IMR-90 (cell line): Measurements from ENCODE around the gene CCL19. TPM values are rescaled to one million over a fixed set of nuclear protein-coding genes. Genes with fewer than 3 reads are reported as not detected.

Source experiments
- ATAC-seq: fragments of 200-7000 bp; cut with Tn5 transposase; 2 replicates; pipeline ENCODE4 v1.9.1; 2020; ENCODE audit warnings: low read depth, mild to moderate bottlenecking, moderate library complexity
- BruUV-seq: library from RNA; stranded (reverse); fragments of 400-500 nt; replicated peaks from 2 replicates; lab custom pipeline; 2021; lab: Mats Ljungman, UMichigan
- CTCF ChIA-PET: fragments of 300-600 bp; formaldehyde crosslinking; extraction: SDS; loops from one replicate; lab custom pipeline; 2021; ENCODE audit warnings: antibody characterized with exemption; lab: Yijun Ruan, JAX
- POLR2A ChIA-PET: fragments of 300-600 bp; sonication (Branson Sonifier 250); formaldehyde crosslinking; loops from one replicate; lab custom pipeline; 2022; ENCODE audit warnings: antibody characterized with exemption; ENCODE audit not compliant: unreplicated experiment; lab: Charles Lee
- DNase-seq: peaks from one replicate; pipeline ENCODE4 v3.0.0; 2013
- H2AFZ ChIP-seq: replicated peaks from 2 replicates; pipeline ENCODE3; 2013; ENCODE audit warnings: low read length, mild to moderate bottlenecking; ENCODE audit not compliant: poor library complexity
- H2AK5ac ChIP-seq: 2 replicates; pipeline ENCODE4 v1.6.1; 2013; ENCODE audit warnings: low read depth, low read length, inconsistent platforms
- H2AK9ac ChIP-seq: replicated peaks from 2 replicates; pipeline ENCODE3; 2013; ENCODE audit warnings: mild to moderate bottlenecking, low read depth, low read length, moderate library complexity; ENCODE audit not compliant: poor library complexity
- H2BK120ac ChIP-seq: 2 replicates; pipeline ENCODE4 v1.6.1; 2013; ENCODE audit warnings: low read depth, low read length, inconsistent platforms
- H2BK15ac ChIP-seq: 3 replicates; pipeline ENCODE4 v1.6.1; 2013; ENCODE audit warnings: low read depth, low read length, inconsistent platforms
- H2BK20ac ChIP-seq: 2 replicates; pipeline ENCODE4 v1.6.1; 2013; ENCODE audit warnings: low read depth, mild to moderate bottlenecking, inconsistent platforms, low read length, moderate library complexity
- H2BK5ac ChIP-seq: 2 replicates; pipeline ENCODE4 v1.6.1; 2013; ENCODE audit warnings: mild to moderate bottlenecking, low read depth, low read length, inconsistent platforms; ENCODE audit not compliant: poor library complexity, severe bottlenecking
- H3K14ac ChIP-seq: replicated peaks from 2 replicates; pipeline ENCODE4 v1.6.1; 2013; ENCODE audit warnings: low read depth, low read length, inconsistent platforms
- H3K18ac ChIP-seq: 2 replicates; pipeline ENCODE4 v1.6.1; 2013; ENCODE audit warnings: low read depth, low read length, control low read depth
- H3K23ac ChIP-seq: 2 replicates; pipeline ENCODE4 v1.6.1; 2013; ENCODE audit warnings: low read depth, low read length, inconsistent platforms
- H3K27ac ChIP-seq: 2 replicates; pipeline ENCODE4 v1.5.1; 2013; ENCODE audit warnings: mild to moderate bottlenecking, control low read depth, low read length; ENCODE audit not compliant: insufficient read depth
- H3K27me3 ChIP-seq: 2 replicates; pipeline ENCODE4 v1.6.1; 2013; ENCODE audit warnings: low read length; ENCODE audit not compliant: control insufficient read depth, insufficient read depth
- H3K36me3 ChIP-seq: 2 replicates; pipeline ENCODE4 v1.6.1; 2013; ENCODE audit warnings: low read length, mixed read lengths; ENCODE audit not compliant: control insufficient read depth, insufficient read depth
- H3K4ac ChIP-seq: 2 replicates; pipeline ENCODE4 v1.6.1; 2013; ENCODE audit warnings: low read depth, low read length, inconsistent platforms
- H3K4me1 ChIP-seq: 2 replicates; pipeline ENCODE4 v1.6.1; 2013; ENCODE audit warnings: low read length, mixed read lengths; ENCODE audit not compliant: control insufficient read depth, insufficient read depth
- H3K4me2 ChIP-seq: 2 replicates; pipeline ENCODE4 v1.6.1; 2013; ENCODE audit warnings: low read depth, mild to moderate bottlenecking, control low read depth, low read length, moderate library complexity
- H3K4me3 ChIP-seq: 2 replicates; pipeline ENCODE4 v1.5.1; 2013; ENCODE audit warnings: low read depth, mild to moderate bottlenecking, control low read depth, low read length, moderate library complexity; ENCODE audit not compliant: insufficient read depth
- H3K56ac ChIP-seq: 2 replicates; pipeline ENCODE4 v1.6.1; 2013; ENCODE audit warnings: low read length, inconsistent platforms; ENCODE audit not compliant: insufficient read depth; ENCODE audit errors: extremely low read depth
- H3K79me1 ChIP-seq, 2 experiments: 2 replicates each; pipeline ENCODE4 v1.6.1; 2013; ENCODE audit warnings: low read length in 2 of 2, inconsistent platforms in 1 of 2, low read depth in 1 of 2
- H3K9ac ChIP-seq: 2 replicates; pipeline ENCODE4 v1.6.1; 2013; ENCODE audit warnings: low read depth, low read length, control low read depth
- H3K9me1 ChIP-seq: 2 replicates; pipeline ENCODE4 v1.6.1; 2013; ENCODE audit warnings: low read length, inconsistent platforms; ENCODE audit not compliant: insufficient read depth
- H3K9me3 ChIP-seq: 2 replicates; pipeline ENCODE4 v1.6.1; 2013; ENCODE audit warnings: low read length; ENCODE audit not compliant: control insufficient read depth, insufficient read depth
- H4K20me1 ChIP-seq: 2 replicates; pipeline ENCODE4 v1.6.1; 2013; ENCODE audit warnings: low read length, inconsistent platforms; ENCODE audit not compliant: insufficient read depth
- H4K5ac ChIP-seq: 2 replicates; pipeline ENCODE4 v1.6.1; 2013; ENCODE audit warnings: mild to moderate bottlenecking, low read depth, low read length, control low read depth
- H4K8ac ChIP-seq, 2 experiments: 2 replicates each; pipeline ENCODE4 v1.6.1; 2013; ENCODE audit warnings: low read depth in 2 of 2, low read length in 2 of 2, control low read depth in 1 of 2, inconsistent platforms in 1 of 2
- H4K91ac ChIP-seq: 2 replicates; pipeline ENCODE4 v1.6.1; 2013; ENCODE audit warnings: low read depth, low read length, inconsistent platforms; ENCODE audit not compliant: insufficient read depth
- CEBPB ChIP-seq: IDR thresholded peaks from 2 replicates; pipeline ENCODE4 v1.6.1; 2012; ENCODE audit warnings: low read depth, low read length, improper control_type of control experiment
- CHD1 ChIP-seq: IDR thresholded peaks from 2 replicates; pipeline ENCODE4 v1.6.1; 2012; ENCODE audit warnings: low read depth, low read length, improper control_type of control experiment
- FOS ChIP-seq: fragments of 150-350 bp; IDR thresholded peaks from 2 replicates; pipeline ENCODE4 v1.6.1; 2016; ENCODE audit warnings: low read depth, low read length
- MAZ ChIP-seq: IDR thresholded peaks from 2 replicates; pipeline ENCODE4 v1.6.1; 2012; ENCODE audit warnings: low read depth, mild to moderate bottlenecking, low read length, improper control_type of control experiment, moderate library complexity, borderline replicate concordance
- MXI1 ChIP-seq: IDR thresholded peaks from 2 replicates; pipeline ENCODE4 v1.6.1; 2012; ENCODE audit warnings: low read depth, mild to moderate bottlenecking, low read length, moderate library complexity, borderline replicate concordance
- RAD21 ChIP-seq: IDR thresholded peaks from 2 replicates; pipeline ENCODE4 v1.6.1; 2012; ENCODE audit warnings: low read length, improper control_type of control experiment
- RCOR1 ChIP-seq: IDR thresholded peaks from 2 replicates; pipeline ENCODE4 v1.6.1; 2012; ENCODE audit warnings: mild to moderate bottlenecking, low read length, improper control_type of control experiment; ENCODE audit not compliant: insufficient replicate concordance
- RFX5 ChIP-seq: IDR thresholded peaks from 2 replicates; pipeline ENCODE4 v1.8.0; 2012; ENCODE audit warnings: low read depth, mild to moderate bottlenecking, low read length, moderate library complexity
- WGBS, 2 experiments: methylation state at CpG; one replicate each; pipeline versions ENCODE4 v1.1.5 to v1.1.7; 2013; ENCODE audit warnings: missing lambda C conversion rate in 2 of 2; ENCODE audit not compliant: insufficient read length in 1 of 2; ENCODE audit errors: extremely low coverage in 2 of 2; 5-methylcytosine and 5-hydroxymethylcytosine counted together
- dilution Hi-C: fragments of 300-500 bp; cut with HindIII; formaldehyde crosslinking; loops from one replicate; pipeline ENCODE4 v1.14.3; 2018; ENCODE audit warnings: low sequenced_read_pairs; ENCODE audit not compliant: unreplicated experiment
- in situ Hi-C: fragments of 300-500 bp; cut with MboI; formaldehyde crosslinking; loops from 3 replicates; pipeline ENCODE4 v1.14.3; 2019; ENCODE audit warnings: low sequenced_read_pairs, inconsistent platforms, mixed read lengths
- intact Hi-C: fragments of 100-400 bp; cut with micrococcal nuclease; formaldehyde crosslinking; loops from 2 replicates; pipeline ENCODE4 v1.10.0; 2022
- polyA plus RNA-seq, 3 experiments: library from polyadenylated mRNA; depleted of rRNA; stranded (reverse); fragments of >200 nt; gene quantifications; 2 replicates each; pipeline ENCODE4 v1.2.3, GENCODE V29; 2012; ENCODE audit warnings: low replicate concordance in 1 of 3
- total RNA-seq: library from RNA; depleted of rRNA; stranded (reverse); fragments of >200 nt; gene quantifications from 2 replicates; pipeline ENCODE4 v1.2.3, GENCODE V29; 2012
- TF ChIP-seq, protein P1 (sequence below): conservative IDR thresholded peaks from 2 replicates; pipeline ENCODE4 v1.5.1; 2012; ENCODE audit warnings: mild to moderate bottlenecking, low read depth, low read length, improper control_type of control experiment

CCL19 gene
- total and polyA plus RNA-seq, 2 of the 4 experiments (the other 2 are of a cell fraction): not detected

DNA sequence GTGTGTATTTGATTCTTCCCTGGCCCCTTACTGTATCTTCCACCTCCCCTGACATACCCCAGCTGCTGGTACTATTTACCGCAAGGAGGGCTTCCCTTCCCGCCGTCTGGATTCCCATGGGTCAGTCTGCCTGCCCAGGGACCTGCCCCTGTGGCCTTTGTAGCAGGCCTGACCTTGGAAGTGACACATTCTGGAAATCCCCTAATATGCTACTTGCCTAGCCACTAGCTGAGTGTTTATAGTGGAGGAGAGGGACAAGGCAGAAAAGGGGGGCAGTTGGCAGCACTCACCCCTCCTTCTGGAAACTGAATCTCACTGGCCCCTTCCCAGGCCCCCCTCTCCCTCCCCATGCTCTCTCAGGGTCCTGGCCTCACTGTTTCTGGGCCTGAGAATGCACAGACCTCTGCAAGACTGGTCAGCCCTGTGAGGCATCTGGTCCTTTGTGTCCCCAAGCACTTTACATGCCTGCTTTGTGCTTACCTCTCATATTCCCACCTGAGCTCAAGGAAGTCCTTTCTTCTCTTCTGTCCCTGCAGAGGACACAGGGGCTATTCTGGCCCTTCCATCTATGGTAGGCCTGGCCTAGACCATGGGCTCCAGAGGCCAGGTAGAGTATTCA lies 27.0 kb upstream of the CCL19 start (continued):
- TF ChIP-seq CHD1 (no peak), RFX5 (no peak), RCOR1 (no peak), RAD21 (no peak)

GRCh38 chr9:34716711-34717110 lies 25.6 kb upstream of the CCL19 start:
- TF ChIP-seq MAZ: no peak
- TF ChIP-seq FOS: no peak
- TF ChIP-seq RCOR1: no peak
- TF ChIP-seq, protein P1, sequence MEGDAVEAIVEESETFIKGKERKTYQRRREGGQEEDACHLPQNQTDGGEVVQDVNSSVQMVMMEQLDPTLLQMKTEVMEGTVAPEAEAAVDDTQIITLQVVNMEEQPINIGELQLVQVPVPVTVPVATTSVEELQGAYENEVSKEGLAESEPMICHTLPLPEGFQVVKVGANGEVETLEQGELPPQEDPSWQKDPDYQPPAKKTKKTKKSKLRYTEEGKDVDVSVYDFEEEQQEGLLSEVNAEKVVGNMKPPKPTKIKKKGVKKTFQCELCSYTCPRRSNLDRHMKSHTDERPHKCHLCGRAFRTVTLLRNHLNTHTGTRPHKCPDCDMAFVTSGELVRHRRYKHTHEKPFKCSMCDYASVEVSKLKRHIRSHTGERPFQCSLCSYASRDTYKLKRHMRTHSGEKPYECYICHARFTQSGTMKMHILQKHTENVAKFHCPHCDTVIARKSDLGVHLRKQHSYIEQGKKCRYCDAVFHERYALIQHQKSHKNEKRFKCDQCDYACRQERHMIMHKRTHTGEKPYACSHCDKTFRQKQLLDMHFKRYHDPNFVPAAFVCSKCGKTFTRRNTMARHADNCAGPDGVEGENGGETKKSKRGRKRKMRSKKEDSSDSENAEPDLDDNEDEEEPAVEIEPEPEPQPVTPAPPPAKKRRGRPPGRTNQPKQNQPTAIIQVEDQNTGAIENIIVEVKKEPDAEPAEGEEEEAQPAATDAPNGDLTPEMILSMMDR: no peak
- no peak for TF ChIP-seq MXI1
- TF ChIP-seq CEBPB: no peak
- Histone ChIP-seq H3K4me1 (no peaks in the 10 kb centered on the region; the same call in 1 of the 2 replicates), H2BK15ac (no peak overlapping the region)

More at GRCh38 chr9:34716711-34717110, 25.6 kb upstream of the CCL19 start:
- no peaks in the 10 kb centered on the region for H3K9me3 ChIP-seq
- no TSS peak for BruUV-seq
- intact Hi-C loops (no loop called here), dilution Hi-C loops (no loop called here), in situ Hi-C loops (no loop called here)
- no peak overlapping the region for H4K91ac ChIP-seq
- H3K56ac ChIP-seq: no peak overlapping the region
- H3K4ac ChIP-seq: no peak overlapping the region
- ChIA-PET POLR2A (no interaction called here), CTCF (interaction anchor here (1.9 kb wide), 1 partner anchor 14 kb away, joined by 5 read pairs; no protein-coding TSS in a partner anchor)
- H3K27me3 ChIP-seq: peaks cover 33% of the 10 kb centered on the region
- no peak overlapping the region for H2BK120ac ChIP-seq
- no peak overlapping the region for H3K9ac ChIP-seq
- ATAC-seq (no peak), DNase-seq (no peak)
- H3K4me3 ChIP-seq: no peak overlapping the region
- no peak overlapping the region for H2AFZ ChIP-seq
- no peak overlapping the region for H2AK5ac ChIP-seq
- H4K8ac ChIP-seq: no peak overlapping the region
- no peak overlapping the region for H2BK20ac ChIP-seq
- WGBS, 2 experiments: no CpG with 5 or more reads among the region's 4 CpGs
- H4K20me1 ChIP-seq: no peaks in the 10 kb centered on the region
- H3K18ac ChIP-seq: no peak overlapping the region
- no peaks in the 10 kb centered on the region for H3K79me1 ChIP-seq
- no peak overlapping the region for H3K27ac ChIP-seq
- H2AK9ac ChIP-seq: no peak overlapping the region
- no peaks in the 10 kb centered on the region for H3K36me3 ChIP-seq
- H3K23ac ChIP-seq: no peak overlapping the region
- H3K9me1 ChIP-seq: peaks cover 2% of the 10 kb centered on the region; the same call in 1 of the 2 replicates
- no peak overlapping the region for H3K14ac ChIP-seq
- no peak overlapping the region for H2BK5ac ChIP-seq
- H4K5ac ChIP-seq: no peak overlapping the region
- no peak overlapping the region for H3K4me2 ChIP-seq
